Gastrocnemius medialis (tissue), 4 donors: ENCODE data around the gene ANKRD62. TPM values are rescaled to one million over a fixed set of nuclear protein-coding genes. Genes with fewer than 3 reads are reported as not detected.

Source experiments
- ATAC-seq, 2 donors: fragments of 150-250 bp; one replicate each; pipeline ENCODE4 v1.9.1; 2016
- DNase-seq, 2 donors: peaks; one replicate each; pipeline ENCODE4 v3.0.0-alpha.2; 2019
- H3K27ac ChIP-seq, 4 donors: fragments of 200-600 bp; sonication (generic); 1 replicate in 1 of 4; 2 replicates in 3 of 4; pipeline ENCODE4 v1.5.1; 2016 to 2018; ENCODE audit warnings: mild to moderate bottlenecking in 2 of 4, moderate library complexity in 1 of 4
- H3K27me3 ChIP-seq, 3 donors: fragments of 200-600 bp; sonication (generic) in 2 of 3; 1 replicate in 1 of 3; 2 replicates in 2 of 3; pipeline versions ENCODE4 v1.5.1 to v1.6.0; 2016 to 2019; ENCODE audit warnings: mild to moderate bottlenecking in 1 of 3, moderate library complexity in 1 of 3
- H3K36me3 ChIP-seq, 2 donors: fragments of 200-600 bp; sonication (generic) in 1 of 2; one replicate each; pipeline ENCODE4 v1.5.1; 2017 to 2018
- H3K4me1 ChIP-seq, 2 donors: fragments of 200-600 bp; sonication (generic) in 1 of 2; one replicate each; pipeline ENCODE4 v1.5.1; 2016 to 2017; ENCODE audit warnings: mild to moderate bottlenecking in 2 of 2
- H3K4me3 ChIP-seq, 4 donors: fragments of 200-600 bp; sonication (generic) in 3 of 4; 1 replicate in 1 of 4; 2 replicates in 3 of 4; pipeline ENCODE4 v1.5.1; 2016 to 2019; ENCODE audit warnings: mild to moderate bottlenecking in 2 of 4
- H3K9me3 ChIP-seq, 3 donors: fragments of 200-600 bp; sonication (generic) in 2 of 3; 1 replicate in 1 of 3; 2 replicates in 2 of 3; pipeline ENCODE4 v1.5.1; 2016 to 2019
- CTCF ChIP-seq, 5 experiments: fragments of 450-650 bp in 3 of 5; fragments of 200-600 bp in 2 of 5; sonication (generic) in 2 of 5; IDR thresholded peaks in 4 of 5; conservative IDR thresholded peaks in 1 of 5; 1 replicate in 4 of 5; 2 replicates in 1 of 5; pipeline ENCODE4 v1.5.1; 2016 to 2019; ENCODE audit warnings: antibody characterized with exemption in 5 of 5, mild to moderate bottlenecking in 3 of 5, moderate library complexity in 3 of 5
- POLR2A ChIP-seq, 2 donors: fragments of 450-650 bp; IDR thresholded peaks; one replicate each; pipeline ENCODE4 v1.6.1; 2017; ENCODE audit warnings: antibody characterized with exemption in 2 of 2, mild to moderate bottlenecking in 2 of 2, moderate library complexity in 2 of 2
- in situ Hi-C, 4 donors: fragments of 200-750 bp; cut with MboI; loops; one replicate each; pipeline versions ENCODE4 v1.15.0 to v1.8.0; 2017; ENCODE audit warnings: low sequenced_read_pairs in 4 of 4
- intact Hi-C: fragments of 100-400 bp; cut with DNase I; formaldehyde crosslinking; loops from one replicate; pipeline ENCODE4 v1.15.1; 2023; ENCODE audit warnings: low total_unique reads
- total RNA-seq, 4 donors: library from RNA; depleted of rRNA; stranded (reverse); fragments of >200 nt; gene quantifications; one replicate each; pipeline versions ENCODE4 v1.1.0 to v1.2.3, GENCODE V29; 2016

The ANKRD62 gene
- total RNA-seq, 4 donors from 2014 or later, result not detected

- intact Hi-C loops, result no loop called here
- Histone ChIP-seq H3K9me3 (no peaks in the 10 kb centered on the region), H3K36me3 (no peaks in the 10 kb centered on the region), H3K4me1 (no peaks in the 10 kb centered on the region), H3K27me3 (no peaks in the 10 kb centered on the region), H3K4me3 (no peak overlapping the region), H3K27ac (no peak overlapping the region)
- ATAC-seq (no peak), DNase-seq (no peak)
- TF ChIP-seq CTCF (IDR thresholded peaks at IDR 0.05 in 4 of 5, conservative IDR thresholded peaks at IDR 0.05 in 1 of 5) (no peak), POLR2A (IDR thresholded peaks at IDR 0.05) (no peak)
- in situ Hi-C loops, result loop anchor here in 1 of 4 donors (25.0 kb wide), 1 partner anchor 103 kb away; no protein-coding TSS in a partner anchor
Measured at GRCh38 chr18:12165038-12165768, 71.6 kb downstream of the ANKRD62 start.

Other genes with a start within 250 kb of the ANKRD62 start
- gene CHMP1B, start 242.4 kb upstream of the ANKRD62 start, total RNA-seq, result 100 to 1,000 TPM; 347 to 634 (median 407) TPM
- gene MPPE1, start 185.5 kb upstream of the ANKRD62 start, total RNA-seq, result 10 to 100 TPM; 11.0 to 33.6 (median 24.8) TPM
- 100 to 1,000 TPM; 245 to 391 (median 274) TPM for gene IMPA2, start 112.3 kb upstream of the ANKRD62 start, total RNA-seq
- gene CIDEA, start 160.5 kb downstream of the ANKRD62 start, total RNA-seq, result 1 to 10 TPM in 1 of 4 donors, under 1 TPM in 1, not detected in 2; 0.33 to 7.4 TPM
- gene TUBB6, start 214.4 kb downstream of the ANKRD62 start, total RNA-seq, result 10 to 100 TPM in 3 of 4 donors, 1 to 10 TPM in 1; 6.3 to 29.7 (median 13.5) TPM